ENCODE measurements around the gene PEX16.

DNA sequence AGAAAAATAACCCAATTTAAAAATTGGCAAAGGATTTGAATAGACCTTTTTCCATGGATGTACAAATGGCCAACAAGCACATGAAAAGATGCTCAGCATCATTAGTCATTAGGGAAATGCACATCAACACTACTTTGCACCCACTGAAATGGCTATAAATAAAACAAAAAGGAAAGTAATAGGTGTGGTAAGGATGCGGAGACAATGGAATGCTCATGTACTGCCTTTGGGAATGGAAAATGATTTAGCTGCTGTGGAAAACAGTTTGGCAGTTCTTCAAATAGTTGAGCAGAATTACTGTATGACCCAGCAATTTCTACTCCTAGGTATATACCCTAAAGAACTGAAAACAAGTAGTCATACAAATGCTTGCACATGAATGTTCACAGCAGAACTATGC is 42.2 kb upstream of the PEX16 start:
- no peak for TF ChIP-seq EZH2 (IDR thresholded peaks at IDR 0.05; ENCODE audit: low read depth)
- no peak for TF ChIP-seq CTCF (conservative IDR thresholded peaks at IDR 0.05)

Measured in PC-9 (cell line).